Body of pancreas (tissue), 4 donors: ENCODE data around the gene ZNF189.

Source experiments
- CTCF ChIP-seq, 7 experiments: fragments of 450-650 bp in 4 of 7; fragments of 200-600 bp in 3 of 7; sonication (generic) in 3 of 7; IDR thresholded peaks; one replicate each; pipeline ENCODE4 v1.5.1; 2016 to 2019; ENCODE audit warnings: antibody characterized with exemption in 7 of 7
- POLR2A ChIP-seq, 3 donors: fragments of 450-650 bp; IDR thresholded peaks; one replicate each; pipeline ENCODE4 v1.6.1; 2016; ENCODE audit warnings: antibody characterized with exemption in 3 of 3, mild to moderate bottlenecking in 2 of 3

- TF ChIP-seq CTCF (IDR thresholded peaks at IDR 0.05) (no peak), POLR2A (IDR thresholded peaks at IDR 0.05) (no peak)
These were observed 5.5 kb upstream of the ZNF189 start for GRCh38 chr9:101393135-101393534.
